HG03280 (cell line): ENCODE measurements around the gene OR5C1.
"Not testable (repeated sequence)": the region's sequence is repeated elsewhere in the genome, so short reads cannot be mapped to it uniquely, and the experiment has no call there.

Source experiments
- ATAC-seq: cut with Tn5 transposase; IDR thresholded peaks from one replicate; pipeline ENCODE4 v1.9.1; 2021; ENCODE audit warnings: mild to moderate bottlenecking, moderate library complexity; ENCODE audit not compliant: unreplicated experiment

OR5C1 gene

DNA sequence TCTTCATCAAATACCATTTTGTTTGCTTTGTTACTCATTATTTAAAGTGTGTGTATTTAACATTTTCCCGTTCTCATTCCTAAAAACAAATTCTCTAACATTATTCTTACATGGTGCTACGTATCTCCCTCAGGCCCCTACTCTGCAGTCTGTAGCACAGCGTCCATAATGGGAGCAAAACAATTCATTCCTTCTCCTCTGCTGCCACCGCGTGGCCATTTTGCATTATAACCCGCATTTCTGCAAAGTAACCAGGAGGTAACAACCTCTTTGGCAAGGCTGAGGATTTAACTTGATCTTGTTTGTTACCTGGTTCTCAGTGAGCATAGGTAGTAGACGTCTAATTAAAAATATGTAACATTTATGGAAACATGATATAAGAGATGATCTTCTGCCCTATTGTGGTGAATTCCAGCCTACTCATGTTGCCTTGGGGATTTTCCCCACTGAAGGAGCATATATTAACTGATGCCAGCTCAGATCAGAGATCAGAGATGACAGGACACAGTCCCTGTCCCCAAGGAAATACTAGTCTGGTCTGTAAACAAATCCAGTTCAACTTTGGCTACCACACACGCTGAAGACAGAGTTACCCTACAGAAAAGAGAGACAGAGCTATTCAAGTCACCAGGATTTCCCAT lies 21.7 kb downstream of the OR5C1 start:
- ATAC-seq: no peak

DNA sequence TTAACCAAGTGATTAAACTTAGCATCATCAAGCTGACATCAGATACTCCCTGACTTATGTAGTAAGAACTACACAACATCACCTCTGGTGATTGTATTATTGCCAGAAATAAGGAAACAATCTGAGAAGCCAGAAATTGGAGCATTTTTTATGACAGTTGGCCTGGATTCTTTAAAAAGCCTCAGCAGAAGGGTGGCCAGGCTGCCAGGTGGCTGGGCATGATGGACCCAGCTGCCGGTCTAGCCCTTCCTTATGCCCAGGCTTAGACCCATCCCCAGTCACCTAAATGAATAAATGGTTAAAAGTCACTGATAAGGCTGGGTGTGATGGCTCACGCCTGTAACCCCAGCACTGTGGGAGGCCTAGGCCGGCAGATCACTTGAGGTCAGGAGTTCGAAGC lies 24.0 kb downstream of the OR5C1 start:
- ATAC-seq: no peak

DNA sequence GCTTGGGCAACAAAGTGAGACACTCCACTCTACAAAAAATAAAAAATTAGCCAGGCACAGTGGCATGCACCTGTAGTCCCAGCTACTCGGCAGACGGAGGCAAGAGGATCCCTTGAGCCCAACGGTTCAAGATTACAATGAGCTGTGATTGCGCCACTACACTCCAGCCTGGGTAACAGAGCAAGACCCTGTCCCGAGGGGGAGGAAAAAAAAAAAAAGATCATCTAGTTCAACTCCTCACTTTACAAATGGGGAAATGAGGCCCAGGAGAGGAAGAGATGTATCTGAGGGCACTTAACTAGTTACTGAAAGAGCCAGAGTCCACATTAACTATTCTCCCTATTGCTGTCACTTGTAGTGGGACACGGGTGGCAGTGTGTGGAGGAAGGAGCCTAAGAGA lies 25.8 kb downstream of the OR5C1 start:
- no peak for ATAC-seq

DNA sequence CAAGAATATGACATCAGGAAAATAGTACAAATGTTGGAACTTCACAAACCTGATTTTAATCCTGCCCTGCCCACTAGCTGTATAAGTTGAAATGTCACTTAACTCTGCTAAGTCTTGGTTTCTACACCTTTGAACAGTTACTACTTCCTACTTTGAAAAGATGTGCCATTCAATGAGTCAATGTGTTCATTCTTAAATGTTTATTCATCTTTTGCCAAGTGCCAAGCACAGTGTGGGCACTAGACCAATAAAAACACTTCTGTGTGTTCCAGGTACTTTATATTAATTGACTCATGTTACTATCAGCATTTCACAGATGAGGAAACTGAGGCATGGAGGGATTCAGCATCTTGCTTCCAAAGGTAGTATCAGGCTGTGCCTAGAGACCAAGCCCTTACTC lies 26.8 kb downstream of the OR5C1 start:
- ATAC-seq: no peak

DNA sequence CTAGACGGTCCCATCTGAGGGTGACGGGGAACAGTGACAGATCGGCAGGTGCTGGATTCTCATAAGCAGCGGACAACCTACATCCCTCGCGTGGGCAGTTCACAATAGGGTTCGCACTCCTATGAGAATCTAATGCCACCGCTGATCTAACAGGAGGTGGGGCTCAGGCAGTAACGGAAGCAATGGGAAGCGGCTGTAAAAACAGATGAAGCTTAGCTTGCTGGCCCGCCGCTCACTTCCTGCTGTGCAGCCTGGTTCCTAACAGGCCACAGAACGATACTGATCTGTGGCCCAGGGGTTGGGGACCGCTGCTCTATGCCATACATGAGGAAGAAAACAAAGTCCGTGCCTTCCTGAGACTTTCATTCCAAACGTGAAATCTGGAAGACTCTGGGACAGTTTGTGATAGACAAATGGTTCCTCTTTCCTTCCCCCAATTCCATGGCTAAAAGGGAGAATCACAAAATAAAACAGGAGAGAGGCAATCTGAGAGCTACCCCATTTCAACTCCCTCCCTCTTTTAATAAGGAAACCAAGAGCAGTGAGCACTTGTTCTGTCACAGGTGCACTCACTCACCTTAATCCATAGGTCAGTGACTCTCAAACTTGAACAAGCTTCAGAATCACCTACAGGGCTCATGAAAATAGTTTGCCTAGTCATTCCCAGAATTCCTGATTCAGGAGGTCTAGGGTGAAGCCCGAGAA lies 27.6 kb downstream of the OR5C1 start:
- ATAC-seq: no peak

DNA sequence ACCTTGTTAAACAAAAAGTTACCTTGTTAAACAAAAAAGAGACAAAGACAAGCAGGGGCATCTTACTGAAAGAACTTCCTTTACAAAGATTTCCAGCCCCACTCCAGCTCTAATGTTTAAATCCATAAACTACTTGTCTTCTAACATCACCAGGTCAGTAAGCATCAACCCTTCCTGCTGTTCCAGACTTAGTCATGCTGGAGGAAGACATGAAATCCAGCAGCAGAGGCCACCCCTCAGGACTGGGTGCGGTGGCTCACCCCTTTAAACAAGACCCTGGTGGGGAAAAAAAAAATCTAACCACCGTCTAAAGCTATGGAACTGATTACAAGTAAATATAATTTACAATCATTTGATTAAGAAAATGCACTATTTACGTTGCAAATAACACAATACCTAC lies 30.6 kb downstream of the OR5C1 start:
- ATAC-seq: no peak

DNA sequence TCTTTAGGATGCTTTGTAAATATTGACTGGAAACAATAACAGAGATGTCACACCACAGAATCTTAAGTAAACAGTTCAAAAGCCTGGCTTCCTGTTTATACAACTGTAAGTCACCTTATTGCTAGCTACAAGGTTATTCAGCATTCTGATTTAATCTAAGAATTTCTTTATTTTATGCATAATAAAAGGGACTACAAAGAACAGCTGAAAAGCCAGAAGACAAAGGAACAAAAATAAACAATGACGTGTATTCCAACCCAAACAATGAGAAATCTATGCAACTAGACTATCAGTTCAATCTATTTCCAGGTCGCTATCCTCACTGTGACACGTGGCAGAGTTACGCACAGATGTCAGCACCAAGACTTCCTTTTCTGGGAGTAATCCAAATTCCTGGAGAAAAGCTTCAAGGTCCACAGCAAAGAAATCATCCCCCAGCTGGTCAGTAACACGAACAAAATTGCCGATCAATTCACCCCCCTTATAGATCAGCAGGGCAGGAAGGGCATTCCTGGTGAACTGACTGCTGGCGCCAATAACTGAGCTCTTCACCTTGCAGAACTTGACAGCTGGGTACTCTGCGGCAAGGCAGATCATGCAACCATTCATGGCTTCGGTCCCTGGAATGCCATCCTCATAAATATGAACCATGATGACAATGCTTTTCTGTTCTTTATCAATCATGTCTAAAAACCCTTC lies 31.2 kb downstream of the OR5C1 start:
- no peak for ATAC-seq

DNA sequence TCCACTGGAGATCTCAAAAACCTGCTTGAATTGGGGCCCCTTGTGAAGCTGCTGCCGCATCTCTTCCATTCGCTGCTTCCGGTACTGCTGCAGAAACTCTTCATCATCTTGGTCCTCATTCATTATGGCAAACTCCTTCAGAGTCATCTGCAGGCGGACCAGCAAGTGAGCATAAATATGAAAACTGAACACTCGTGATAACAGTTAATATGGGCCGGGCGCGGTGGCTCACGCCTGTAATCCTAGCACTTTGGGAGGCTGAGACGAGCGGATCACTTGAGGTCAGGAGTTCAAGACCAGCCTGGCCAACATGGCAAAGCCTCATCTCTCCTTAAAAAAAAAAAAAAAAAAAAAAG lies 31.7 kb downstream of the OR5C1 start:
- ATAC-seq: no peak

DNA sequence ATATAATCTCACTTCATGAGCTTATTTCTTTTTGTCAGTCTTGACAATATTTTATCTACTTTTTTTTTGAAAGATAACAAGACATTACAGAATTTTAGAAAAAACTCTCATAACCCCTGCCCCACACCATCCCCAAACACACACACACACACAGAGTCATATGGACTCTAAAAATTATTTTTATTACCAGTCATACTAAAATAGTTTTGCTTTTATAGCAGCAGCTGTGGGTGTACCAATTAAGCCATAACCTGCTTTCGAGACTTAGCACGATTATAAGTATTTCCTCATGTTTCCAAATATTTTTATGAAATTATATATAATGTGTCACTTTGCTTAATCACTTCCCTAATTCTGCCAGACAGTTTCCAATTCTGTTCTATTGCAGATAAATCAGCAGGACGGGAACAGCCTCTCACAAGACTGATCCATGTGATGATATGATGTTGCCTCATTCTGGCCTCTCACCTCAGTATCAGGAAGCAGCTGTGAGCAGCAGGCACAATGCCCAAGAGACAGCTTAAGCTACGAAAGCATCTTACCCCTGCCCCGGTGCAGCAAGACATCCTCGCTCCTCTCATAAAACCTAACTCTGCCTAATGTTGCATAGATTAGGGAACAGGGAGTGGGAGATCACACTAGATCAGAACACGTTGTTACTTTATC lies 32.7 kb downstream of the OR5C1 start:
- no peak for ATAC-seq

DNA sequence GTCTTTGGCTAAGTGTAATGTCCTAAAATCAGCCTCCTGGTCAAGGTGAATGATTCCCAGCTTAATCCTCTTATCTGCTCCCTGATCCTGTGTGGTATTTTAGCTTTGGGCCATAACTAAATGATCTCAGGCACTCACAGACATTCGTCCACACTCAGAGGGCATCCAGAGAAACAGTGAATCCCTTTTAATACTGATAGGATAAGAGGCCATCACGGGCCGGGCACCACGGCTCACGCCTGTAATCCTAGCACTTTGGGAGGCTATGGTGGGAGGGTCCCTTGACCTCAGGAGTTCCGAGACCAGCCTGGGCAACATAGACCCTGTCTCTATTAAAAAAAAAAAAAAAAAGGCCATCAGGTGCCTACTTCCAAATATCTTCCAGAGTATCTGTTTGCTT lies 33.3 kb downstream of the OR5C1 start:
- ATAC-seq: no peak

DNA sequence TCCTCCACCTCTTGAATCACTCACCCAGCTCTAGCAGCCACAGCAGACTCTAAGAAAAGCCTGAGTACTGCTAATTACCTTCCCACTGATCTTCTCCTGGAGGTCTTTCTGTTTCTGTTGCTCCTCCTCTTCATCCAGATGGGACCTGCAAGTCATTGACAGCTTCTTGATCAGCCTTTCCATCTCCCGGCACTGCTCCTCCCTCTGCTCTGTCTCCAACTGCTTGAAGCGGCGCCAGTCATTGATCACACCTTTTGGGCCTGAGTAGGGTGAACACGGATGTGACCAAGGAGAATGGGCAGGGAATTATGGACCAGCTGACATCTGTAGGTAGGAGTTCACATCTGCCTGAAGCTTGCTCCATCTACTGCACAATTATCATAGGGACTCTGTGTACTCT lies 34.2 kb downstream of the OR5C1 start:
- no peak for ATAC-seq

DNA sequence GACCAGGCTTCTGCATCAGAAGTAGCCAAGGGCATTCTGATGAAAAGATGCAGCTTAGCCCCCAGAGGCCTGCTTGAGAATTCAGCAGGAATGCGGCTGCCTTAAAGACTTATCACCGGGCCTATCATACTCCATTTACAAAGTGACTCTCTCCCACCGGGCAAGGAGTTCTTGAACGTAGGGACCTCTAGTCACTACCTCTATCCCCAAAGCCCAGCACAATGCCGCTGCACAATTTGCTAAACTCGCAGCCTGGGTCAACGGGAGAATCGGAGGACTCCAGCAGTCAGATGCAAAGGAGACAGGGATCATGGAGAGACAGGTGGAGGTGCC lies 39.0 kb downstream of the OR5C1 start:
- peak; percentile 10 for ATAC-seq

DNA sequence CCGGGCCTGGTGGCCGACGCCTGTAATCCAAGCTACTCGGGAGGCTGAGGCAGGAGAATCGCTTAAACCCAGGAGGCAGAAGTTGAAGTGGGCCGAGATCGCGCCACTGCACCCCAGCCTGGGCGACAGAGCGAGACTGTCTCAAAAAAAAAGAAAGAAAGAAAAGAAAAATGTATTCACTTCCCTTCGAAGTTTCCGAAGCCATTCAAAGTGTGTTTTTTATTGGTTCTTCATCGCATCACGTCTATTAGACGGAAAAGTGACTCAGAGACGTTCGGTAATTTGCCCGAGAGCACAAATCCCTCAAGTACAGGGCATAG lies 40.2 kb downstream of the OR5C1 start:
- ATAC-seq: not testable (repeated sequence)

DNA sequence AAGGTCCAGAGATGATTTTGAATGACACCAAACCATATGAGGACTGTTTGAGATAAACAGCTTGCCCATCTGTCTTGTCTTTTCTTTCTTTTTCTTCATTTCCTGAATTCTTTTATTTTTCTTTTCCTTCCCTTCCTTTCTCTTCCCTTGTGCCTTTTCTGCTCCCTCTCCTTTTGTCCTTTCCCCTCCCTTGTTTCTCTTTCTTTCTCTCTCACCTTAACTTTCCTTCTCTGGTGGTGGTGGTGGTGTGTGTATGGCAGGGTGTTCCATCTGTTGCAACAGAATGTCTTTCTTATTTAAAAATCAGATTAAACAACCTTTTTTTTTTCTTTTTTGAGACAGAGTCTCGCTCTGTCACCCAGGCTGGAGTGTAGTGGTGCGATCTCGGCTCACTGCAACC lies 43.5 kb downstream of the OR5C1 start:
- no peak for ATAC-seq

DNA sequence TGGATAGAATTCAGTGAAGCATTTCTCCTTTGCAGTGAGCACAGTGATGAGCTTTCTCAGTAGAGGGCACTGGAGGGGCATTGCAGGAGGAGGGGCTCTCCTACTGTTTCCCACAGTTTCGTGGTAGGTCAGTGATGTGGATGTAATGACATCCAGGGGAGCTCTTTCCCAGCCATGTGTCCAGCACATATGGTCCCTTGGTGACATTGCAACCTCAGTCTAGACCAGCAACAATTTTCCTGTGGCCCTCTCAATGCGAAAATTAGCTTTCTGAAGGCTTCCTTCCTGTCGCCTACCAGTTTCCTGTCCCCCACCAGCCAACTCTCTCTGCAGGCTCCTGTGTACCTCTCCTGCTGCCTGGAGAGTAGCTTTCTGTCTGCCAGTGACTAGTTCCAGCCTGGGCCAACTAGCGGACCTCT lies 46.6 kb downstream of the OR5C1 start:
- ATAC-seq: no peak

DNA sequence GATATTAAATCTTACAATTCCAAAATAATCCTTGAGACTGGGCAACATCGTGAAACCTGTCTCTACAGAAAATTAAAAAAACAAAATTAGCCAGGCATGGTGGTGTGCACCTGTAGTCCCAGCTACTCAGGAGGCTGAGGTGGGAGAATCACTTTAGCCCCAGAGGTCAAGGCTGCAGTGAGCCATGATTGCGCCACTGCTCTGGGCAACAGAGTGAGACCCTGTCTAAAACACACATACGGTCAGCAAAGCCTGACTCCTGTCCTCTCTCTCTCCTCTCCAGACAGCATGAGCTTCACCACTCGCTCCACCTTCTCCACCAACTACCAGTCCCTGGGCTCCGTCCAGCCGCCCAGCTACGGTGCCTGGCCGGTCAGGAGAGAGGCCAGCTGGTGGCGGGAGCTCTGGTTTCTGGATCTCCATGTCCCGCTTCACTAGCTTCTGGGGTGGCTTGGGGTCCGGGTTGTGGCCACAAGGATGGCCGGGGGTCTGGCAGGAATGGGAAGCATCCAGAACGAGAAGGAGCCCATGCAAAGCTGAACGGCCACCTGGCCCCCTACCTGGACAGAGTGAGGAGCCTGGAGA lies 48.6 kb downstream of the OR5C1 start:
- no peak for ATAC-seq

DNA sequence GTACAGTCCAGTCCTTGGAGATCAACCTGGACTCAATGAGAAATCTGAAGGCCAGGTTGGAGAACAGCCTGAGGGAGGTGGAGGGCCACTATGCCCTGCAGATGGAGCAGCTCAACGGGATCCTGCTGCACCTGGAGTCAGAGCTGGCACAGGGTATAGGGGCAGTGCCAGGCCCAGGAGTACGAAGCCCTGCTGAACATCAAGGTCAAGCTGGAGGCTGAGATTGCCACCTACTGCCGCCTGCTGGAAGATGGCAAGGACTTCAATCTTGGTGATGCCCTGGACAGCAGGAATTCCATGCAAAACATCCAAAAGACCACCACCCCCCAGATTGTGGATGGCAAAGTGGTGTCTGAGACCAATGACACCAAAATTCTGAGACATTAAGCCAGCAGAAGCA lies 49.7 kb downstream of the OR5C1 start:
- ATAC-seq: not testable (repeated sequence)
